MCF 10A (cell line): ENCODE data around the gene SLC25A46. TPM values are rescaled to one million over a fixed set of nuclear protein-coding genes. Genes with fewer than 3 reads are reported as not detected.
"Not testable (repeated sequence)": the region's sequence is repeated elsewhere in the genome, so short reads cannot be mapped to it uniquely, and the experiment has no call there.

Experiments
- Bru-seq: library from RNA; stranded (reverse); fragments of 400-500 nt; gene quantifications from one replicate; lab custom pipeline; 2021; lab: Mats Ljungman, UMichigan
- BruChase-seq, 2 experiments: library from RNA; stranded (reverse); fragments of 400-500 nt; gene quantifications; one replicate each; lab custom pipeline; 2021; lab: Mats Ljungman, UMichigan
- BruUV-seq: library from RNA; stranded (reverse); fragments of 400-500 nt; replicated peaks from 2 replicates; lab custom pipeline; 2021; lab: Mats Ljungman, UMichigan
- CTCF ChIA-PET: fragments of 300-600 bp; sonication (Branson Sonifier 250); formaldehyde crosslinking; extraction: SDS; loops from one replicate; lab custom pipeline; 2021; ENCODE audit warnings: antibody characterized with exemption, inconsistent platforms; lab: Yijun Ruan, JAX
- POLR2A ChIA-PET: fragments of 300-600, 350-650 bp; sonication (Branson Sonifier 250); formaldehyde crosslinking; extraction: SDS; loops from one replicate; lab custom pipeline; 2020; ENCODE audit warnings: antibody characterized with exemption, inconsistent platforms; lab: Yijun Ruan, JAX
- DNase-seq: peaks from one replicate; pipeline ENCODE4 v3.0.0-alpha.2; 2018; ENCODE audit not compliant: unreplicated experiment
- H3K27ac Mint-ChIP-seq: one replicate; pipeline ENCODE4 v1.8.0; 2022; ENCODE audit warnings: mild to moderate bottlenecking, low read depth, mixed read lengths; ENCODE audit not compliant: unreplicated experiment
- H3K27me3 Mint-ChIP-seq: one replicate; pipeline ENCODE4 v1.8.0; 2022; ENCODE audit warnings: mixed read lengths; ENCODE audit not compliant: insufficient read depth, unreplicated experiment
- H3K36me3 Mint-ChIP-seq: one replicate; pipeline ENCODE4 v1.8.0; 2022; ENCODE audit warnings: mild to moderate bottlenecking, moderate library complexity, mixed read lengths; ENCODE audit not compliant: insufficient read depth, unreplicated experiment
- H3K4me1 Mint-ChIP-seq: one replicate; pipeline ENCODE4 v1.8.0; 2022; ENCODE audit warnings: mixed read lengths; ENCODE audit not compliant: insufficient read depth, unreplicated experiment
- H3K4me3 Mint-ChIP-seq: one replicate; pipeline ENCODE4 v1.8.0; 2022; ENCODE audit warnings: mild to moderate bottlenecking, moderate library complexity, mixed read lengths; ENCODE audit not compliant: unreplicated experiment
- H3K9me3 Mint-ChIP-seq: one replicate; pipeline ENCODE4 v1.8.0; 2022; ENCODE audit warnings: mixed read lengths; ENCODE audit not compliant: unreplicated experiment
- intact Hi-C: fragments of 100-400 bp; cut with micrococcal nuclease; formaldehyde crosslinking; loops from 2 replicates; pipeline ENCODE4 v1.14.1; 2022
- long read RNA-seq: library from polyadenylated mRNA; stranded (forward); transcript quantifications from one replicate; pipeline ENCODE4 v2.0.0, GENCODE V29; 2022
- total RNA-seq: library from RNA; stranded (reverse); gene quantifications from 2 replicates; pipeline ENCODE4 v1.2.3, GENCODE V29; 2022
- TF ChIP-seq, protein P1 (sequence below): fragments of 200-600 bp; IDR thresholded peaks from one replicate; pipeline ENCODE4 v1.8.0; 2022; ENCODE audit warnings: antibody characterized with exemption, mild to moderate bottlenecking; ENCODE audit not compliant: unreplicated experiment

SLC25A46 gene
- total RNA-seq (42.5 and 42.7 TPM in 2 replicates), Bru-seq, nascent RNA (percentile 87 among the genes with signal in this experiment), BruChase-seq, experiment 1, labeled RNA remaining after a 6-hour chase (percentile 93 among the genes with signal in this experiment), BruChase-seq, experiment 2, labeled RNA remaining after a 2-hour chase (percentile 93 among the genes with signal in this experiment)
- long read RNA-seq, full-length matches to known transcripts: 61 of 69 reads
- long read RNA-seq, partial matches to known transcripts: 0 of 69 reads
- long read RNA-seq, other reads (novel, unspliced or antisense): 8 of 69 reads

DNA sequence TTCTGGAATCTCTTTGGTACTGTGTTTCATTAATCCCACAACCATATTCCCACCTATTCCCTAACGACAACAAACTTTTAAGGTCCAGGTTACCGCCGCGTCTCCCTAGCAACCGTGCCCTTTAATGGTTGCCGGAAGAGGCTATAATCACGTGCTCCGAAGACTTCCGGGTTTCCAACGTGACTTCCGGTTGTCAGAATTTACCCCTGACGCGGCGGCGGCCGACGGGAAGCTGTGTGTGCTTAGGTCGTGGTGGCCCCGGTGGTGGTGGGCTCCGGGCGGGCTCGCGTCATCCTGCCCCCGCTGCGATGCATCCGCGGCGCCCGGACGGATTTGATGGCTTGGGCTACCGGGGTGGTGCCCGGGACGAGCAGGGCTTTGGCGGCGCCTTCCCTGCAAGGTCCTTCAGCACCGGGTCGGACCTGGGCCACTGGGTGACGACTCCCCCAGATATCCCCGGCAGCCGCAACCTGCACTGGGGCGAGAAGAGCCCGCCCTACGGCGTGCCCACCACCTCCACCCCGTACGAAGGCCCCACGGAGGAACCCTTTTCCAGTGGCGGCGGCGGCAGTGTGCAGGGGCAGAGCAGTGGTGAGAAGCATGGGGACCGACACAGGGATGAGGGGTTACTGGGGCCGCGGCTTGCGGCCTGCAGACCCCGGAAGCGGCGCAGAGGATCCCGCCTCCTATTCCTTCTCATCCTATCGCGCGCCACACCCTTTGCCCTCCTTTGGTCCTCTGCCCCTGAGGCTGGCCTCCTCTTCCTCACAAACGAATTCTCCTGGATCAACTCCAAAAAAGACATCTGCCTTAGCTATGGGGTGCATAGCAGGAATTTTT lies at the start of gene SLC25A46:
Gene SLC25A46 (plus strand): TSS at position 196 of the 840 bp plus-strand sequence. CDS start 113 bp downstream, at position 309.
- Mint-ChIP-seq H3K9me3 (no peaks in the 10 kb centered on the region), H3K36me3 (no peaks in the 10 kb centered on the region), H3K27ac (peak within 1 kb of the TSS; percentile 94), H3K27me3 (no peaks in the 10 kb centered on the region), H3K4me1 (peaks cover 7% of the 10 kb centered on the region), H3K4me3 (peak within 1 kb of the TSS; percentile 88)
- TF ChIP-seq, protein P1, sequence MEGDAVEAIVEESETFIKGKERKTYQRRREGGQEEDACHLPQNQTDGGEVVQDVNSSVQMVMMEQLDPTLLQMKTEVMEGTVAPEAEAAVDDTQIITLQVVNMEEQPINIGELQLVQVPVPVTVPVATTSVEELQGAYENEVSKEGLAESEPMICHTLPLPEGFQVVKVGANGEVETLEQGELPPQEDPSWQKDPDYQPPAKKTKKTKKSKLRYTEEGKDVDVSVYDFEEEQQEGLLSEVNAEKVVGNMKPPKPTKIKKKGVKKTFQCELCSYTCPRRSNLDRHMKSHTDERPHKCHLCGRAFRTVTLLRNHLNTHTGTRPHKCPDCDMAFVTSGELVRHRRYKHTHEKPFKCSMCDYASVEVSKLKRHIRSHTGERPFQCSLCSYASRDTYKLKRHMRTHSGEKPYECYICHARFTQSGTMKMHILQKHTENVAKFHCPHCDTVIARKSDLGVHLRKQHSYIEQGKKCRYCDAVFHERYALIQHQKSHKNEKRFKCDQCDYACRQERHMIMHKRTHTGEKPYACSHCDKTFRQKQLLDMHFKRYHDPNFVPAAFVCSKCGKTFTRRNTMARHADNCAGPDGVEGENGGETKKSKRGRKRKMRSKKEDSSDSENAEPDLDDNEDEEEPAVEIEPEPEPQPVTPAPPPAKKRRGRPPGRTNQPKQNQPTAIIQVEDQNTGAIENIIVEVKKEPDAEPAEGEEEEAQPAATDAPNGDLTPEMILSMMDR: no peak
- intact Hi-C loops: no loop called here
- POLR2A ChIA-PET: interaction anchor here (0.7 to 3.1 kb wide), 13 partner anchors 8 to 1991 kb away, joined by 3 to 15 read pairs (median 5); partner anchors contain the start of genes MAN2A1, TMEM232 and WDR36
- CTCF ChIA-PET: interaction anchor here (0.6 to 0.7 kb wide), 2 partner anchors 342 to 1578 kb away, joined by 3 read pairs; no protein-coding TSS in a partner anchor
- BruUV-seq: no TSS peak
- DNase-seq: peak; percentile 88

DNA sequence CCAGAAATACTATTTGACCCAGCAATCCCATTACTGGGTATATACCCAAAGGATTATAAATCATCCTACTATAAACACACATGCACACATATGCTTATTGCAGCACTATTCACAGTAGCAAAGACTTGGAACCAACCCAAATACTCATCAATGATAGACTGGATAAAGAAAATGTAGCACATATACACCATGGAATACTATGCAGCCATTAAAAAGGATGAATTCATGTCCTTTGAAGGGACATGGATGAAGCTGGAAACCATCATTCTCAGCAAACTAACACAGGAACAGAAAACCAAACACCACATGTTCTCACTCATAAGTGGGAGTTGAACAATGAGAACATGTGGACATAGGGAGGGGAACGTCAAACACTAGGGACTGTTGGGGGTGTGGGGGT lies 48.2 kb upstream of the SLC25A46 start:
- DNase-seq, intact Hi-C loops, H3K27me3 Mint-ChIP-seq, H3K36me3 Mint-ChIP-seq, BruUV-seq, POLR2A ChIA-PET, H3K4me1 Mint-ChIP-seq, H3K4me3 Mint-ChIP-seq, H3K27ac Mint-ChIP-seq, CTCF ChIA-PET, H3K9me3 Mint-ChIP-seq: not testable (repeated sequence)

DNA sequence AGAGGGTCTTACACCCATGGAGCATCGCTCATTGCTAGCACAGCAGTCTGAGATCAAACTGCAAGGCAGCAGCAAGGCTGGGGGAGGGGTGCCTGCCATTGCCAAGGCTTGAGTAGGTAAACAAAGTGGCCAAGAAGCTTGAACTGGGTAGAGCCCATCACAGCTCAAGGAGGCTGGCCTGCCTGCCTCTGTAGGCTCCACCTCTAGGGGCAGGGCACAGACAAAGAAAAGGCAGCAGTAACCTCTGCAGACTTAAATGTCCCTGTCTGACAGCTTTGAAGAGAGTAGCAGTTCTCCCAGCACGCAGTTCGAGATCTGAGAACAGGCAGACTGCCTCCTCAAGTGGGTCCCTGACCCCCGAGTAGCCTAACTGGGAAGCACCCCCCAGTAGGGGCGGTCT lies 46.1 kb upstream of the SLC25A46 start:
- H3K27ac Mint-ChIP-seq, H3K4me3 Mint-ChIP-seq, POLR2A ChIA-PET, intact Hi-C loops, CTCF ChIA-PET, BruUV-seq, H3K9me3 Mint-ChIP-seq, H3K4me1 Mint-ChIP-seq, H3K36me3 Mint-ChIP-seq, DNase-seq: not testable (repeated sequence)
- H3K27me3 Mint-ChIP-seq: peaks cover 16% of the 10 kb centered on the region

DNA sequence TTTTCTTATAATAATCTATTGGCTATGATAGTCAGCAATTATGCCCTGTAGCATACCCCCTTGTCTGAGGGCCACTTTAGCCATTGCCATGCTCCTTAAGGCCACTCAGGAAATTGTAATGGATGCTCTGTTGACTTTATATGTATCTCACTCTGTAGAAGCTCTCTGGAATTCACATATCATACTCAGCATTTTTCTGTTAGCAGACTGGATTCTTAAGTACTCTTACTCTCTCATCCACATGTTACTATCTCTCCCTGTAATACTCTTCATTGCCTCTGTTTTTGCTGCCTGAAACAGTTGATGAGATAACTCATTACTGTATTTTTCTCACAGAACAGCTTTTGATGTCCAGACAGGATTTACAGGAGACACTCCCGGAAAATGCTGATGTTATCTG lies 36.5 kb upstream of the SLC25A46 start:
- H3K4me1 Mint-ChIP-seq: peaks cover 20% of the 10 kb centered on the region
- TF ChIP-seq, protein P1: no peak
- POLR2A ChIA-PET: interaction anchor here (0.8 to 2.0 kb wide), 3 partner anchors 35 to 1472 kb away, joined by 4 to 5 read pairs (median 5); partner anchors contain the start of gene SLC25A46
- H3K27me3 Mint-ChIP-seq: peaks cover 23% of the 10 kb centered on the region
- H3K9me3 Mint-ChIP-seq: no peaks in the 10 kb centered on the region
- no TSS peak for BruUV-seq
- DNase-seq: no peak
- no peak overlapping the region for H3K27ac Mint-ChIP-seq
- no peak overlapping the region for H3K4me3 Mint-ChIP-seq
- CTCF ChIA-PET: interaction anchor here (0.7 to 1.6 kb wide), 3 partner anchors 18 to 76 kb away, joined by 3 to 5 read pairs (median 4); no protein-coding TSS in a partner anchor
- no peaks in the 10 kb centered on the region for H3K36me3 Mint-ChIP-seq
- intact Hi-C loops: no loop called here
